ENCODE measurements around the gene FEZF1. TPM values are rescaled to one million over a fixed set of nuclear protein-coding genes. Genes with fewer than 3 reads are reported as not detected.

The FEZF1 gene
- total RNA-seq, 2 donors from 2014 or later = 0.22 TPM; not detected in 1

GRCh38 chr7:122268101-122268500 is 36.4 kb downstream of the FEZF1 start:
- no peak for DNase-seq
- TF ChIP-seq CTCF (conservative IDR thresholded peaks at IDR 0.05) = no peak
- no peaks in the 10 kb centered on the region for H3K36me3 Mint-ChIP-seq (ENCODE audit: low read depth)
- no peak overlapping the region for H3K4me3 Mint-ChIP-seq
- Histone ChIP-seq H3K4me1 (ENCODE audit: control insufficient read depth, insufficient read depth, low read length) (no peaks in the 10 kb centered on the region), H3K27me3 (ENCODE audit: control insufficient read depth, insufficient read depth, low read length, poor library complexity, severe bottlenecking) (no peaks in the 10 kb centered on the region), H3K36me3 (ENCODE audit: control insufficient read depth, insufficient read depth, low read length) (no peaks in the 10 kb centered on the region), H3K4me3 (ENCODE audit: low read length) (no peak overlapping the region), H3K9me3 (ENCODE audit: control insufficient read depth, low read length) (no peaks in the 10 kb centered on the region), H3K27ac (ENCODE audit: low read depth, low read length) (no peak overlapping the region), H3K9ac (ENCODE audit: extremely low read depth, low read length, poor library complexity, severe bottlenecking) (no peak overlapping the region)
- 63 to 89% methylated on average over 1 to 3 of the region's 3 CpGs for WGBS, 2 experiments (ENCODE audit: insufficient coverage in 1 of 2, insufficient read length in 1 of 2)
- H3K9me3 Mint-ChIP-seq = no peaks in the 10 kb centered on the region
- H3K4me1 Mint-ChIP-seq = peaks cover 2% of the 10 kb centered on the region
- H3K27ac Mint-ChIP-seq = no peak overlapping the region
- no peaks in the 10 kb centered on the region for H3K27me3 Mint-ChIP-seq (ENCODE audit: insufficient read depth)

- H3K4me3 Mint-ChIP-seq = no peak overlapping the region
These were observed 42.3 kb downstream of the FEZF1 start for GRCh38 chr7:122262246-122262645.

GRCh38 chr7:122261442-122261841 is 43.1 kb downstream of the FEZF1 start:
- H3K27ac ChIP-seq (ENCODE audit: low read depth, low read length) = no peak overlapping the region
- Mint-ChIP-seq H3K9me3 (peaks cover 2% of the 10 kb centered on the region), H3K27ac (no peak overlapping the region), H3K36me3 (ENCODE audit: low read depth) (no peaks in the 10 kb centered on the region), H3K4me1 (peaks cover 20% of the 10 kb centered on the region), H3K4me3 (no peak overlapping the region), H3K27me3 (ENCODE audit: insufficient read depth) (peaks cover 40% of the 10 kb centered on the region)
- WGBS, 2 experiments (ENCODE audit: insufficient coverage in 1 of 2, insufficient read length in 1 of 2) = 60 to 72% methylated on average over 4 of the region's 4 CpGs
- no peak for TF ChIP-seq CTCF (conservative IDR thresholded peaks at IDR 0.05)
- H3K4me1 ChIP-seq (ENCODE audit: control insufficient read depth, insufficient read depth, low read length) = peaks cover 3% of the 10 kb centered on the region
- H3K27me3 ChIP-seq (ENCODE audit: control insufficient read depth, insufficient read depth, low read length, poor library complexity, severe bottlenecking) = peaks cover 38% of the 10 kb centered on the region
- no peaks in the 10 kb centered on the region for H3K9me3 ChIP-seq (ENCODE audit: control insufficient read depth, low read length)
- no peak for DNase-seq
- H3K9ac ChIP-seq (ENCODE audit: extremely low read depth, low read length, poor library complexity, severe bottlenecking) = no peak overlapping the region
- no peak overlapping the region for H3K4me3 ChIP-seq (ENCODE audit: low read length)
- no peaks in the 10 kb centered on the region for H3K36me3 ChIP-seq (ENCODE audit: control insufficient read depth, insufficient read depth, low read length)

More at GRCh38 chr7:122262246-122262645, 42.3 kb downstream of the FEZF1 start:
- no peak for TF ChIP-seq CTCF (conservative IDR thresholded peaks at IDR 0.05)
- no peak overlapping the region for H3K4me3 ChIP-seq (ENCODE audit: low read length)
- H3K36me3 Mint-ChIP-seq (ENCODE audit: low read depth) = no peaks in the 10 kb centered on the region
- H3K9ac ChIP-seq (ENCODE audit: extremely low read depth, low read length, poor library complexity, severe bottlenecking) = no peak overlapping the region
- H3K36me3 ChIP-seq (ENCODE audit: control insufficient read depth, insufficient read depth, low read length) = no peaks in the 10 kb centered on the region
- DNase-seq = no peak
- no peak overlapping the region for H3K27ac Mint-ChIP-seq
- peaks cover 32% of the 10 kb centered on the region for H3K27me3 Mint-ChIP-seq (ENCODE audit: insufficient read depth)
- peaks cover 3% of the 10 kb centered on the region for H3K4me1 ChIP-seq (ENCODE audit: control insufficient read depth, insufficient read depth, low read length)
- no peaks in the 10 kb centered on the region for H3K9me3 ChIP-seq (ENCODE audit: control insufficient read depth, low read length)
- 78% methylated on average over 3 of the region's 4 CpGs; no CpG with 5 or more reads in 1 of the 2 experiments for WGBS, 2 experiments (ENCODE audit: insufficient coverage in 1 of 2, insufficient read length in 1 of 2)
- H3K4me1 Mint-ChIP-seq = peaks cover 20% of the 10 kb centered on the region
- no peak overlapping the region for H3K27ac ChIP-seq (ENCODE audit: low read depth, low read length)
- H3K9me3 Mint-ChIP-seq = peaks cover 2% of the 10 kb centered on the region
- peaks cover 30% of the 10 kb centered on the region for H3K27me3 ChIP-seq (ENCODE audit: control insufficient read depth, insufficient read depth, low read length, poor library complexity, severe bottlenecking)
